Stromal cell of bone marrow (primary cell): ENCODE measurements around the gene IL1RAPL1.

Source experiments
- DNase-seq: peaks from one replicate; pipeline ENCODE4 v3.0.0-alpha.2; 2012; ENCODE audit warnings: low read depth

IL1RAPL1 gene

DNA sequence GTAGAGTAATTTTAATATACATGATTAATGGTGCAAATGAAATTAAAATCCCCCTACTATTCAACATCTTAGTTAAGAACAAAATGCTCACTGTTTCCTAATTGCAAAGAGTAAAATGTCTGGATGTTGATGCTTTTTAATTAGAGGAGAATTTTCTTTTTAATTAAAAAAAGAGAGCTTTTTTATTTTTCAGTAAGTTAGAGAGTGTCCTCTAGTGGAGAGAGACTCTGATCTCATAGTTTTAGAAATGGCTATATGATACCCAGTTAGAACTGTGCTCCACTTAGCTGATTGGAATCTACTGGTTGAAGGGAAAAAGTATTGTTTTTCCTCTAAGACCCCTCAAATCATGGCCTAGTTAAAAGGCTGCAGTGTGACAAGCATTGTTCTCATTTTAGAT lies 1316.1 kb downstream of the IL1RAPL1 start:
- no peak for DNase-seq

DNA sequence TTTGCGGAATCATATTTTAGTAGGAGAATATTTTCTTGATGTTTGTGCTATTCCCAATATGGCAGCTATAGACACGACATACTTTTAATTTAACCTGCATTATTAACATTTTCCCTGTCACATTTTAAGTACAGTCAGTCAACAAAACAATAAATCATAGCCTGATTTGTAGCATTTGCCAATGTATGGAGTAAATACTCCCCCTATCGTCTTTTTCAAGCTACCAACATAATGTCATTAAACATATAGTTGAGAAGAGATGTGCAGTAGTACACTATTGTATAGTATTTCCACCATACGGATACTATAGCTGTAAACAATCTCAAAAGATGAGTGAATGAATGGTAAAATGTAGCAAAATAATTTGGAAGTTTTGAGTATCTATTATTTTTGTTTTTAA lies 1324.4 kb downstream of the IL1RAPL1 start:
- no peak for DNase-seq

DNA sequence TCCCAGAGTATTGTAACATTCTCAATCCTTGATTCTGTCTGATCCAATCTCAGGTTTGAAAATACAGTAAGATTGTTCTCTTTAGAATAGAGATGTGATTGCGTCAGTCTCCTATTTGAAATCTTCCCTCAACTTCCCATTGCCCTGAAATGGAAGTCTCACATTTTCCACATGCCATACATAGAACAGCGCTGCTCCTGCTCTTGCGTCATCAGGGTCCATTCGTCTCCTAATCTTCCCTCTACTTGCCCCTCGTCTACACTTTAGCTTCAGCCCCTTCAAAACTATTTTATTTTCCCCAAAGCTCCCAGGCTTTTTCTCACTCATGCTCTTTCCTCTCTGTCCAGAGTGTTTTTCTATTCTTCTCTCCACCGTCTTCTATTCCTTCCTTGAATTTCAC lies 1326.4 kb downstream of the IL1RAPL1 start:
- no peak for DNase-seq

DNA sequence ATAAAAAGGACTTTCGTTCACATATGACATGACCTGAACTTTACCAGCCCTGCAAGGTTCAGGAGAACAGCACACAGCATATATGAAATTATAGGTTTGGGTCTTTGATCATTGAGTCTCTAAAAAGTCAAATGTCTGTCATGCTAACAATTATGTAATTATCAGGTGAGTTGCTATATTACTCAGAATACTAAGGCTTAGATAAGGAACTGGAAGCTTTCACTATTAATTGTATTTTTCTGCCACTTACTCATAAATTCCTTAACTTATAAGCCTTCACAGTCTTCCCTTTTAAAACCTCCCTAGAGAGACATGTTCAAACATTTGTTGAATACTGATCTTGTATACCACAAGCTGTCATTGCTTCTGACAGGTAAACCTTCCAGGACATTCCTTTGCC lies 1335.4 kb downstream of the IL1RAPL1 start:
- no peak for DNase-seq

DNA sequence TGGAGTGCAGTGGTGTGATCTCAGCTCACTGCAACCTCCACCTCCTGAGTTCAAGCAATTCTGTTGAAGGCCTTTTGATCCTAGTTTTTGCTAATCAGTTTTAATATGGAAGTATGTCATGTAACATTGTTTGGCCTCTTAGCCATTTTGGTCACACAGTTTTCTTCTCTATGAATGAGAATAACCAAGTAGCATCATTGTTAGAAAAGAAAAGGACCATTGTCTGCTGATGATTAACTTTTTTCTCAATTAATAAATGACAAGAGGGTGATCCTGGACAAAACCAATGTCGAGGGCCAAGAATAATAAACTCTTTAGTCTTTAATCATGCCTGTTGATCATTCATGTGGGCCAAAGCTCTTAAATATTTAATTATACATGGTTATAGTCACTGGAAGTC lies 1338.8 kb downstream of the IL1RAPL1 start:
- no peak for DNase-seq

GRCh38 chrX:29926659-29927058 lies 1339.4 kb downstream of the IL1RAPL1 start:
- no peak for DNase-seq

DNA sequence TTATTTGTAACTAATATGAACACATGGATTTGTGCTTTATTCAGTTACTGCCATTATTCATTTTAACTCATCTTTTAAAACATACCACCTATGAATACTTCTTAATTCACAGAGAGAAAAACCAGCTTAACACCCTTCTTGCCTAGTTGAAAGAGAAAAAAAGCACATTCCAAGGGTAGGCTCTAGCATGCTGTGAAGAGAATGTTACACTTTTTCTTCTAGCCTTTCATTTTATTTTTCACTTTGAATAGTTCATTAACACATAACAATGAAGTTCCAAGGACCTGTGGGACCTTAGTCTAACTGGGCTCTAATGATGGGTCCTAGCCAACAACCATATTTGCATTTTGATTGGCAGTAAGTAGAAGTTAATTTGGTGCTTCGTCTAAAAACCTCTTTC lies 1348.2 kb downstream of the IL1RAPL1 start:
- DNase-seq = no peak

- DNase-seq = no peak
Observed at GRCh38 chrX:29940750-29941149, 1353.5 kb downstream of the IL1RAPL1 start.

DNA sequence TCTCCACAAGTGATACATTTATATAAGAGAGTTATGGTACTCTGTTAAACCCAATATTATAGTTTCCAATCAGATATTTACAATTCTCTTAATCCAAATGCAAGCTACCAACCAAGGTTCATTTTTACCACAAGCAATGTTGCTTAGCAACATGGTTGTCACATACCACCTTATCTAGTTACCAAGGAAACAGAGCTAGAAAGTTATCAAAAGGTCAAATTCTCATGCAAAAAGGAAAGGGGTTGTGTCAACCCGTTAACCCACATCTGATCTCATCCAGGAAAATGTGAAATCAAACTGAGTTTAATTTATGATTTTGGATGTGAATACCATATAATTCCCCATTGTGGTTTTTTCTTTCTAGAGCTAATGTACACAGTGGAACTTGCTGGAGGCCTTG lies 1354.0 kb downstream of the IL1RAPL1 start:
- no peak for DNase-seq

GRCh38 chrX:29947225-29947624 lies 1360.0 kb downstream of the IL1RAPL1 start:
- no peak for DNase-seq

DNA sequence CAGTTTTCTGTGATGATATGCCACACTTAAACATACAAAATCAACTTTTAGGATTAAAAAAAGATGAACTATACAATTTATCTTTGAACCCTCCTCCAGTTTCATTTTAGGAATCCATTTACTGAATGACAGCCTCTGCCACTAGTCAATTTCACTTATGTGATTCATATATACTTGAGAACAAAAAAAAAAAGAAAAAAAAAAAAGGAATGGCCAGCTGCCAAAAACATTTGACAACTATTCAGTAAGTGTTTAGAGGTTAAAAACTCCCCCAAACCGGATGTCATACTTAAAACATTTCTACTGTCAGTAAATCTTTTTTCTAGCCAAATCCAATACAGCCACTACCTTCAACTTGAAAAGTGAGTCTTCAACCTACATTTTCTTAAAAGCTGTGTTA lies 1361.4 kb downstream of the IL1RAPL1 start:
- no peak for DNase-seq

DNA sequence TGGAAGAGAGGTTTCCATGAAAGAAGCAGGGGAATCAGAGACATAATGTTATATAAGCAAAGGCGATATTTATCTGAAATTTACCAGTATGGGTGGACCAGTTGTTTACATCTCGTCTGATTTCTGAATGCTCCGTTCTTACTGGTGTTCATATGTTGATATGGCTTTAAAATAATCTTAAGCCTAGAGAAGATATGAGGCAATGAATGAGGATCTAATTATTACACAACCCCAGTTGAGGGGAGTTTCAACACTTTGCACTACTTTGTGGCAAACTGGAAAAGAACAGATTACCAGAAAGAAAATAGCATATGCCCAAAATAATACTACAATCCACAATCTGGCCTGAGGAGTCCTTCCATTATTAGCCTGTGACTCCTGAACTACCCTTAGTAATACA lies 1364.8 kb downstream of the IL1RAPL1 start:
- no peak for DNase-seq

GRCh38 chrX:29962061-29962460 lies 1374.8 kb downstream of the IL1RAPL1 start:
- no peak for DNase-seq

GRCh38 chrX:29965634-29966033 lies 1378.4 kb downstream of the IL1RAPL1 start:
- DNase-seq = no peak

- no peak for DNase-seq
Observed at GRCh38 chrX:29992083-29992482, 1404.8 kb downstream of the IL1RAPL1 start.

- DNase-seq = no peak
Observed at GRCh38 chrX:30005813-30006212, 1418.6 kb downstream of the IL1RAPL1 start.
